Fibroblast of skin of back (primary cell): ENCODE results near the gene IMPDH1.
A peak's percentile ranks its signal among the peaks of the same experiment; 100 is the strongest.

Source experiments
- DNase-seq: peaks from one replicate; pipeline ENCODE4 v3.0.0-alpha.2; 2013

IMPDH1 gene

DNA sequence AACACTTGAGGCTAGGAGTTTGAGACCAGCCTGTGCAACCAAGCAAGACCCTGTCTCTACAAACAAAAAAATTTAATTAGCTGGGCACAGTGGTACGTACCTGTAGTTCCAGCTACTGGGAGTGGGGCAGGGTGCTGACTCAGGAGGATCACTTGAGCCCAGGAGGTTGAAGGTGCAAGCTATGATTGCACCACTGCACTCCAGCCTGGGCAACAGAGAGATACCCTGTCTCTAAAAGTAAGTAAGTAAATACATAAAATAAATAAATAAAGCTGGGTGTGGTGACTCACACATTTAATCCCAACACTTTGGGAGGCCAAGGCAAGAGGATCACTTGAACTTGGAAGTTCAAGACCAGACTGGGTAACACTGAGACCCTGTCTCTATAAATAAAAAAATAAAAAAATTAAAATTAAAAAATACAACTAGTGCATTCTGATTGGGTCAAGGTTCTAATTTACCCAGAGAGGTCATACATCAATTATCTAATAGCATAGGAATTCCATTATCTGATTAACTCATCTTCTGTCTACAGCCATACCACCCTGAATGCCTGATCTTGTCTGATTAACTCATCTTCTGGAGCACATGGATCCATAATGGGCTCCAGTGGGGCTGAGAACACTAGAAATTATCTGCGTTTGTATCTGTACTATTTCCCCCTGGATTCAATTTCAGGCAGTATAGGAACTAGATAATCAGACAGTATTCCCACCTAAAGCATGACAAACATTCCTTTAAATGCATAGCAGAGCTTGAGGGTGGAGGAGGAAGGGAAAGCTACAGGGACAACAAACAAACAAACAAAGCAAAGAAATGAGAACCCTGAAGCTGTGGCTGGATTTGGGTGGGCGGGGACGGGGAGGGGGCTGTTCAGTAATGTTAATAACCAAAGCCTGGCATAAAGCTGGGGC lies 24.9 kb upstream of the IMPDH1 start:
- DNase-seq = no peak

- no peak for DNase-seq
Observed at GRCh38 chr7:128431754-128432153, 22.0 kb upstream of the IMPDH1 start.

DNA sequence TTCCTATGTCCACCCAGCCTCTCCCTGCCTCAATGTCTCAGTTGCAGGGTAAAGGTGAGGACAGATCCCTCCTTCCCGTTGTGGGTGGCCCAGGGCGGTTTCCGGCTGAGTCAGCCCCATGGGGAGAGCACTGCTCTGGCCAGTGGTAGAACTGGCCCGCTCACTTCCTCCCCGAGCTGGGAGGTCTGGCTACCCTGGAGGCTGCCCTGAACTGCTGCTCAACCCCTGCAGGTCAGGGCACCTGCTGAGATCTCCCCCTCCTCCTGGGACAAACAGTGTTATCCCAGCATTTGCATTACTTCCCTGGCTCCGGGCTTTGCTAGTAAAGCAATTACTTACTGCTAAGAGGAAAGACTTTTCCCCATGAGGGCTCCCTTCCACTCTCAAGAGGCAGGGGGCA lies 21.4 kb upstream of the IMPDH1 start:
- peak; percentile 48 for DNase-seq

- no peak for DNase-seq
Observed at GRCh38 chr7:128430207-128430606, 20.4 kb upstream of the IMPDH1 start.

- peak; percentile 60 for DNase-seq
Observed at GRCh38 chr7:128427289-128427891, 17.6 kb upstream of the IMPDH1 start.

GRCh38 chr7:128425850-128426249 lies 16.1 kb upstream of the IMPDH1 start:
- peak; percentile 47 for DNase-seq

GRCh38 chr7:128424686-128425275 lies 15.0 kb upstream of the IMPDH1 start:
- DNase-seq = no peak

DNA sequence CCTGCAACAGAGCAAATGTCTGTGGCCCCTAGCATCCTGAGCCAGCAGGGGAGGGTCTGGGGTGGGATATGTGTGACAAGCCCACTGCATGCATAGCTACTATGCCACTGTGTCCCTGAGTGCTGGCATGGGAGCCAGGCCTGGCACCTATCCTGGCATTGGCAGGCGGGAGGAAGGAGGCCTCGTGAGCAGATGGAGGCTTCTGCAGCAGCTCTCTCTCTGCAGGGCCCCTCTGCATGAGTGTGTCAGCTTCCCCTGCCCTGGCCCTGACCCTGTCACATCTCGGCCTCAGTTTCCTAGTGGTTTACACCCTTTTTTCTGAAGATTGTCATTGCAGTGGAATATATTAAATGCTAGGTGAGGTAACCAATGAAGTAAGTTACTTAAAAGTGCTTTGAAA lies 13.1 kb upstream of the IMPDH1 start:
- DNase-seq = no peak

- no peak for DNase-seq
Observed at GRCh38 chr7:128422037-128422436, 12.3 kb upstream of the IMPDH1 start.

GRCh38 chr7:128421384-128421783 lies 11.6 kb upstream of the IMPDH1 start:
- DNase-seq = no peak

DNA sequence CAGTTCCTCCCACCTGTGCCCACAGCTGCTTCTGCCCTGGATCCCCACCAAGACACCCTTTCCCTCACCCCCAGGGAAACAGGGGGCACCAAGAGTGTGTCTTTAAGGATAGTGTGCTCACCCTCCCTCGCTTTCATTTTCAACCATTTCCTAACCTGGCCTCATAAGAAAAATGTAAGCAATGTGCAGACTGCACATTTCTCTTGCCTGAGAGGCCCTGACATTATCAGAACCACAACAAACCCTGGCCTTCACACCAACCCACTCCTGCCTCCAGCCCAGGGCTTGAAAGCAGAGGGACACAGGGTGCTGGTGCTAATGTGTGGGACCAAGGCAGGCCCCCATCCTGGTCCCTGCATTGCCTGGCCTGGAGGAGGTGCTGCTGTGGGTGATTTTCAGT lies 11.0 kb upstream of the IMPDH1 start:
- DNase-seq = no peak

DNA sequence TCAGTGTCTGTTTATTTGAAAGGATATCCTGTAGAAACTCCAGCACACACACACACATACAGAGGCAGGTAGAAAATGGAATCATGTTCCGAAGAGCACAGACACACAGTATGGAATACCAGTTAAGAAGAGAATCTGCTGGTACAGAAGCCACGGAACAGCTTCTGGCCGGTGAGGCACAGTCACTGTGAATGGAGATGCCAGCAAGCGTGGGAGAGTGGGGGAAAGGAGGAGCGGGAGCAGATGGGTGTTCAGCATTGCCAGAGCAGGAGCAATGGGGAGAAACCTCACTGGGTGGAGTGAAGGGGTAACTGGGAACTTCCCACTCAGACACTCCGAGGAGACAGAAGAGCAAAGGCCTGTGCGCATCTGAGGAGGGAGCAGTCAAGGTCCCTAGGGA lies 9.5 kb upstream of the IMPDH1 start:
- DNase-seq = no peak

DNA sequence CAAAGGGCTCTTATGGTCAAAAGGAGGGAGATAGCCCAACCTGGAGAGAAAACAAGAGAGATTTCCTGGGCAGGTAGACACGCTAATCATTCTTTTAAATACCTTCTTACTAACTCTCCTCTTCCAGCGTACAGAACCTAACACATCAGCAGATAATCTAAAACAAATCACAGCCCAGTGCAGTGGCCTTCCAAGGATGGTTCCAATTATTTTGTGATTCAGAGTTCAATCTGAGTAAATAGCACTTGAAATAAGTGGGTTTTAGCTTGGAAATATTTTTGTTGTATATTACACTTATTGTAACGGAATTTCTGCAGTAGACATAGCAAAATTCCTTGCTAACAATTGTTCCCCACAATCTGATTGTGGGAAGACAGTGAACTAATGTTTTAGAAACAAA lies 7.3 kb upstream of the IMPDH1 start:
- DNase-seq = no peak

- DNase-seq = no peak
Observed at GRCh38 chr7:128415217-128415785, 5.5 kb upstream of the IMPDH1 start.

- DNase-seq = no peak
Observed at GRCh38 chr7:128410451-128410753, 620 bp upstream of the IMPDH1 start.

- no peak for DNase-seq
Observed at GRCh38 chr7:128408709-128409595, 830 bp downstream of the IMPDH1 start.

GRCh38 chr7:128407751-128408708 lies 1.8 kb downstream of the IMPDH1 start:
- DNase-seq = no peak

- DNase-seq = no peak
Observed at GRCh38 chr7:128407233-128407589, 2.6 kb downstream of the IMPDH1 start.

GRCh38 chr7:128406314-128407232 lies 3.2 kb downstream of the IMPDH1 start:
- no peak for DNase-seq
